H1 (cell line): Measurements from ENCODE around the gene SMAD6.

Experiments used
- CHD7 ChIP-seq: fragments of 300-600 bp; sonication (generic); IDR thresholded peaks from 2 replicates; pipeline ENCODE4 v1.7.1; 2012; ENCODE audit warnings: low read length, moderate library complexity, mild to moderate bottlenecking, inconsistent platforms; ENCODE audit not compliant: insufficient replicate concordance
- CREB1 ChIP-seq: IDR thresholded peaks from 2 replicates; pipeline ENCODE4 v1.6.1; 2012; ENCODE audit warnings: inconsistent platforms
- GTF2F1 ChIP-seq: IDR thresholded peaks from 2 replicates; pipeline ENCODE4 v1.6.1; 2012; ENCODE audit warnings: low read depth, low read length, improper control_type of control experiment, borderline replicate concordance
- KDM5A ChIP-seq: fragments of 200-600 bp; IDR thresholded peaks from 2 replicates; pipeline ENCODE4 v1.7.1; 2012; ENCODE audit warnings: mild to moderate bottlenecking, low read length, inconsistent platforms, mixed read lengths
- MAX ChIP-seq: IDR thresholded peaks from 2 replicates; pipeline ENCODE4 v1.6.1; 2012; ENCODE audit warnings: inconsistent platforms
- POLR2A ChIP-seq, 2 experiments: IDR thresholded peaks; 1 replicate in 1 of 2; 2 replicates in 1 of 2; pipeline ENCODE4 v1.6.1; 2011; ENCODE audit warnings: low read depth in 2 of 2, low read length in 2 of 2, mild to moderate bottlenecking in 2 of 2; ENCODE audit errors: control extremely low read depth in 1 of 2
- POLR2AphosphoS5 ChIP-seq: IDR thresholded peaks from 2 replicates; pipeline ENCODE4 v1.6.1; 2011; ENCODE audit warnings: low read depth, low read length
- RBBP5 ChIP-seq: IDR thresholded peaks from 2 replicates; pipeline ENCODE4 v1.7.1; 2012; ENCODE audit warnings: low read depth, mild to moderate bottlenecking, inconsistent platforms, low read length, moderate library complexity, borderline replicate concordance
- RFX5 ChIP-seq: IDR thresholded peaks from 2 replicates; pipeline ENCODE4 v1.6.1; 2011; ENCODE audit warnings: low read depth, low read length, improper control_type of control experiment, borderline replicate concordance
- RNF2 ChIP-seq: fragments of 200-900, 300-1000 bp; sonication (generic); IDR thresholded peaks from 2 replicates; pipeline ENCODE4 v1.7.1; 2016; ENCODE audit warnings: borderline replicate concordance, low read depth, mild to moderate bottlenecking, antibody characterized with exemption, low read length; ENCODE audit not compliant: poor library complexity, severe bottlenecking; ENCODE audit errors: missing control alignments
- SIRT6 ChIP-seq: IDR thresholded peaks from one replicate; pipeline ENCODE4 v1.7.1; 2012; ENCODE audit warnings: low read length, inconsistent platforms
- TF ChIP-seq, protein P1 (sequence below), 3 experiments: IDR thresholded peaks; 1 replicate in 2 of 3; 2 replicates in 1 of 3; pipeline versions ENCODE4 v1.5.1 to v1.6.1; 2011; ENCODE audit warnings: low read length in 3 of 3, mild to moderate bottlenecking in 3 of 3, inconsistent platforms in 2 of 3, low read depth in 1 of 3, moderate library complexity in 1 of 3; ENCODE audit not compliant: insufficient read depth in 1 of 3; ENCODE audit errors: control extremely low read depth in 1 of 3

- TF ChIP-seq, protein P1, sequence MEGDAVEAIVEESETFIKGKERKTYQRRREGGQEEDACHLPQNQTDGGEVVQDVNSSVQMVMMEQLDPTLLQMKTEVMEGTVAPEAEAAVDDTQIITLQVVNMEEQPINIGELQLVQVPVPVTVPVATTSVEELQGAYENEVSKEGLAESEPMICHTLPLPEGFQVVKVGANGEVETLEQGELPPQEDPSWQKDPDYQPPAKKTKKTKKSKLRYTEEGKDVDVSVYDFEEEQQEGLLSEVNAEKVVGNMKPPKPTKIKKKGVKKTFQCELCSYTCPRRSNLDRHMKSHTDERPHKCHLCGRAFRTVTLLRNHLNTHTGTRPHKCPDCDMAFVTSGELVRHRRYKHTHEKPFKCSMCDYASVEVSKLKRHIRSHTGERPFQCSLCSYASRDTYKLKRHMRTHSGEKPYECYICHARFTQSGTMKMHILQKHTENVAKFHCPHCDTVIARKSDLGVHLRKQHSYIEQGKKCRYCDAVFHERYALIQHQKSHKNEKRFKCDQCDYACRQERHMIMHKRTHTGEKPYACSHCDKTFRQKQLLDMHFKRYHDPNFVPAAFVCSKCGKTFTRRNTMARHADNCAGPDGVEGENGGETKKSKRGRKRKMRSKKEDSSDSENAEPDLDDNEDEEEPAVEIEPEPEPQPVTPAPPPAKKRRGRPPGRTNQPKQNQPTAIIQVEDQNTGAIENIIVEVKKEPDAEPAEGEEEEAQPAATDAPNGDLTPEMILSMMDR (IDR thresholded peaks at IDR 0.05; ENCODE audit: control extremely low read depth in 1 of 3, insufficient read depth in 1 of 3, low read depth in 1 of 3, low read length in 3 of 3) = no peak
- TF ChIP-seq POLR2A (IDR thresholded peaks at IDR 0.05; ENCODE audit: control extremely low read depth in 1 of 2, low read depth in 2 of 2, low read length in 2 of 2) (no peak), MAX (no peak), CHD7 (no peak), KDM5A (no peak), CREB1 (no peak), RNF2 (no peak), SIRT6 (no peak), RFX5 (no peak), POLR2AphosphoS5 (no peak), GTF2F1 (no peak), RBBP5 (no peak)
Measured at GRCh38 chr15:66723826-66724731, 22.0 kb downstream of the SMAD6 start.
